Keratinocyte (primary cell): ENCODE measurements around the gene ITIH2. TPM values are rescaled to one million over a fixed set of nuclear protein-coding genes. Genes with fewer than 3 reads are reported as not detected.

Source experiments
- DNase-seq: peaks from one replicate; pipeline ENCODE4 v3.0.0-alpha.2; 2011; ENCODE audit warnings: low read depth, missing footprints, low spot score
- FAIRE-seq: peaks from 2 replicates; lab custom pipeline; 2011; peaks lifted over from hg19 to GRCh38; lab: Jason Lieb, UNC
- H2AFZ ChIP-seq: 2 replicates; pipeline ENCODE4 v1.6.0; 2012; ENCODE audit warnings: low read length, control low read depth, inconsistent platforms; ENCODE audit not compliant: control insufficient read depth
- H3K27ac ChIP-seq: 2 replicates; pipeline ENCODE4 v1.5.1; 2011; ENCODE audit warnings: low read length; ENCODE audit not compliant: control insufficient read depth, insufficient read depth
- H3K27me3 ChIP-seq: 3 replicates; pipeline ENCODE4 v1.6.0; 2011; ENCODE audit warnings: low read length; ENCODE audit not compliant: control insufficient read depth, insufficient read depth; ENCODE audit errors: extremely low read depth
- H3K36me3 ChIP-seq, 2 experiments: 2 replicates in 1 of 2; 3 replicates in 1 of 2; pipeline ENCODE4 v1.5.1; 2011; ENCODE audit warnings: low read length in 2 of 2, mild to moderate bottlenecking in 1 of 2; ENCODE audit not compliant: control insufficient read depth in 2 of 2, insufficient read depth in 2 of 2; ENCODE audit errors: extremely low read depth in 1 of 2
- H3K4me1 ChIP-seq: 3 replicates; pipeline ENCODE4 v1.5.1; 2011; ENCODE audit warnings: low read length; ENCODE audit not compliant: control insufficient read depth, insufficient read depth; ENCODE audit errors: extremely low read depth
- H3K4me2 ChIP-seq: 3 replicates; pipeline ENCODE4 v1.6.0; 2011; ENCODE audit warnings: low read depth, low read length; ENCODE audit not compliant: control insufficient read depth, insufficient read depth; ENCODE audit errors: extremely low read depth
- H3K4me3 ChIP-seq, 3 experiments: fragments of 200-600 bp in 1 of 3; sonication (generic) in 1 of 3; 2 replicates in 2 of 3; 3 replicates in 1 of 3; pipeline ENCODE4 v1.5.1; 2011 to 2016; ENCODE audit warnings: low read length in 3 of 3, mild to moderate bottlenecking in 3 of 3, control low read depth in 2 of 3, inconsistent platforms in 1 of 3, low read depth in 1 of 3, mixed read lengths in 1 of 3, mixed run types in 1 of 3, moderate library complexity in 1 of 3; ENCODE audit not compliant: control insufficient read depth in 2 of 3, insufficient read depth in 2 of 3; ENCODE audit errors: extremely low read depth in 1 of 3
- H3K79me2 ChIP-seq: 2 replicates; pipeline ENCODE4 v1.6.0; 2012; ENCODE audit warnings: low read length; ENCODE audit not compliant: control insufficient read depth, insufficient read depth
- H3K9ac ChIP-seq: 3 replicates; pipeline ENCODE4 v1.6.0; 2011; ENCODE audit warnings: low read length; ENCODE audit not compliant: control insufficient read depth, insufficient read depth; ENCODE audit errors: extremely low read depth
- H3K9me1 ChIP-seq: 3 replicates; pipeline ENCODE4 v1.6.0; 2011; ENCODE audit warnings: low read length; ENCODE audit not compliant: control insufficient read depth, insufficient read depth; ENCODE audit errors: extremely low read depth
- H3K9me3 ChIP-seq: 2 replicates; pipeline ENCODE4 v1.5.1; 2012; ENCODE audit warnings: low read depth, low read length; ENCODE audit not compliant: control insufficient read depth
- H4K20me1 ChIP-seq: 3 replicates; pipeline ENCODE4 v1.6.0; 2011; ENCODE audit warnings: low read length; ENCODE audit not compliant: control insufficient read depth, insufficient read depth; ENCODE audit errors: extremely low read depth
- EZH2 ChIP-seq: IDR thresholded peaks from one replicate; pipeline ENCODE4 v1.6.1; 2012; ENCODE audit warnings: inconsistent platforms, mild to moderate bottlenecking, low read length, moderate library complexity
- dilution Hi-C: fragments of 300-500 bp; cut with MboI; formaldehyde crosslinking; loops from one replicate; pipeline ENCODE4 v1.7.0; 2020; ENCODE audit warnings: low sequenced_read_pairs; ENCODE audit not compliant: extremely low pct_ligation_motif_present
- polyA plus RNA-seq, 5 experiments: library from polyadenylated mRNA; depleted of rRNA in 3 of 5; stranded (reverse) in 3 of 5; stranded (forward) in 1 of 5; unstranded in 1 of 5; fragments of >200 nt; gene quantifications; 1 replicate in 1 of 5; 2 replicates in 3 of 5; 3 replicates in 1 of 5; pipeline versions ENCODE4 v1.2.1 to v1.2.3, GENCODE V29; 2011 to 2012; ENCODE audit warnings: missing spikeins in 2 of 5, low read depth in 1 of 5, low replicate concordance in 1 of 5
- TF ChIP-seq, protein P1 (sequence below), 3 experiments: IDR thresholded peaks in 1 of 3; conservative IDR thresholded peaks in 1 of 3; optimal IDR thresholded peaks in 1 of 3; 2 replicates in 2 of 3; 3 replicates in 1 of 3; pipeline versions ENCODE3 to v1.5.1; 2011; ENCODE audit warnings: low read length in 3 of 3, mild to moderate bottlenecking in 3 of 3, moderate library complexity in 2 of 3, control low read depth in 1 of 3, inconsistent platforms in 1 of 3; ENCODE audit not compliant: insufficient read depth in 2 of 3; ENCODE audit errors: extremely low read depth in 1 of 3

Gene ITIH2
- polyA plus RNA-seq, 1 donor (not counting 4 experiments of a cell fraction or from before 2014, with no cell fraction given), result not detected

DNA sequence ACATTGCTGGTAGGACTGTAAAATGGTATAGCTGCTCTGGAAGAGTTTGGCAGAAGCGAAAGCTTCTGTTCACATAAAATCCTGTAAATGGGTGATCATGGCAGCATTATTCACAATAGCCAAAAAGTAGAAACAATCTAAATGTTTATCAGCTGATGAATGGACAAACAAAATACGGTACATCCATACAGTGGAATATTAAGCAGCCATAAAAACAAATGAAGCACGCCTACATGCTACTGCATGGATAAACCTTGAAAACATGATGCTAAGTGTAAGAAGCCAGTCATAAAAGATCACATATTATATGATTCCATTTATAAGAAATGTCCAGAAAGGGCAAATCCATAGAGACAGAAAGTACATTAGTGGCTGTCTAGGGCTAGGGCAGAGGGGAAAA, 52.0 kb downstream of the ITIH2 start:
- Histone ChIP-seq H3K4me3 (no peak overlapping the region), H3K4me2 (no peak overlapping the region), H3K27ac (no peak overlapping the region), H4K20me1 (no peaks in the 10 kb centered on the region), H3K4me1 (no peaks in the 10 kb centered on the region), H3K9me3 (no peaks in the 10 kb centered on the region), H3K79me2 (no peaks in the 10 kb centered on the region), H3K27me3 (no peaks in the 10 kb centered on the region), H3K9ac (no peak overlapping the region), H2AFZ (no peak overlapping the region), H3K36me3 (peaks cover 9 to 20% of the 10 kb centered on the region in 2 experiments), H3K9me1 (no peaks in the 10 kb centered on the region)
- TF ChIP-seq, protein P1, sequence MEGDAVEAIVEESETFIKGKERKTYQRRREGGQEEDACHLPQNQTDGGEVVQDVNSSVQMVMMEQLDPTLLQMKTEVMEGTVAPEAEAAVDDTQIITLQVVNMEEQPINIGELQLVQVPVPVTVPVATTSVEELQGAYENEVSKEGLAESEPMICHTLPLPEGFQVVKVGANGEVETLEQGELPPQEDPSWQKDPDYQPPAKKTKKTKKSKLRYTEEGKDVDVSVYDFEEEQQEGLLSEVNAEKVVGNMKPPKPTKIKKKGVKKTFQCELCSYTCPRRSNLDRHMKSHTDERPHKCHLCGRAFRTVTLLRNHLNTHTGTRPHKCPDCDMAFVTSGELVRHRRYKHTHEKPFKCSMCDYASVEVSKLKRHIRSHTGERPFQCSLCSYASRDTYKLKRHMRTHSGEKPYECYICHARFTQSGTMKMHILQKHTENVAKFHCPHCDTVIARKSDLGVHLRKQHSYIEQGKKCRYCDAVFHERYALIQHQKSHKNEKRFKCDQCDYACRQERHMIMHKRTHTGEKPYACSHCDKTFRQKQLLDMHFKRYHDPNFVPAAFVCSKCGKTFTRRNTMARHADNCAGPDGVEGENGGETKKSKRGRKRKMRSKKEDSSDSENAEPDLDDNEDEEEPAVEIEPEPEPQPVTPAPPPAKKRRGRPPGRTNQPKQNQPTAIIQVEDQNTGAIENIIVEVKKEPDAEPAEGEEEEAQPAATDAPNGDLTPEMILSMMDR (optimal IDR thresholded peaks at IDR 0.05 in 1 of 3, IDR thresholded peaks at IDR 0.05 in 1 of 3, conservative IDR thresholded peaks at IDR 0.05 in 1 of 3; ENCODE audit: extremely low read depth in 1 of 3, insufficient read depth in 2 of 3, low read length in 3 of 3), result no peak
- TF ChIP-seq EZH2, result no peak
- dilution Hi-C loops, result no loop called here
- DNase-seq, result no peak
- FAIRE-seq, result no peak

- no peak for TF ChIP-seq EZH2
- TF ChIP-seq, protein P1 (optimal IDR thresholded peaks at IDR 0.05 in 1 of 3, IDR thresholded peaks at IDR 0.05 in 1 of 3, conservative IDR thresholded peaks at IDR 0.05 in 1 of 3; ENCODE audit: extremely low read depth in 1 of 3, insufficient read depth in 2 of 3, low read length in 3 of 3), result peak; percentile 45 to 67 (median 59)
- DNase-seq, result no peak
- dilution Hi-C loops, result no loop called here
These were observed 53.4 kb downstream of the ITIH2 start for GRCh38 chr10:7756360-7756992.

More at GRCh38 chr10:7756360-7756992, 53.4 kb downstream of the ITIH2 start:
- Histone ChIP-seq H3K27ac (no peak overlapping the region), H3K79me2 (no peaks in the 10 kb centered on the region), H3K9ac (no peak overlapping the region), H3K4me3 (no peak overlapping the region), H3K9me1 (no peaks in the 10 kb centered on the region), H3K4me2 (no peak overlapping the region), H2AFZ (no peak overlapping the region), H4K20me1 (no peaks in the 10 kb centered on the region), H3K36me3 (peaks cover 11 to 20% of the 10 kb centered on the region in 2 experiments), H3K4me1 (no peaks in the 10 kb centered on the region), H3K27me3 (no peaks in the 10 kb centered on the region), H3K9me3 (no peaks in the 10 kb centered on the region)
- FAIRE-seq, result no peak
